ENCODE results near the gene REXO1. TPM values are rescaled to one million over a fixed set of nuclear protein-coding genes. Genes with fewer than 3 reads are reported as not detected.
"Not testable (repeated sequence)": the region's sequence is repeated elsewhere in the genome, so short reads cannot be mapped to it uniquely, and the experiment has no call there.

The REXO1 gene
- total RNA-seq, 1 experiment from 2014 or later, result 8.1 TPM

GRCh38 chr19:1875646-1876495, 27.6 kb upstream of the REXO1 start:
- DNase-seq (ENCODE audit: low read depth), result peak; percentile 97

GRCh38 chr19:1875265-1875645, 27.0 kb upstream of the REXO1 start:
- DNase-seq (ENCODE audit: low read depth), result not testable (repeated sequence)

GRCh38 chr19:1874554-1875185, 26.4 kb upstream of the REXO1 start:
- DNase-seq (ENCODE audit: low read depth), result no peak

- no peak for DNase-seq (ENCODE audit: low read depth)
Observed at GRCh38 chr19:1873524-1874473, 25.5 kb upstream of the REXO1 start.

GRCh38 chr19:1872807-1873523, 24.7 kb upstream of the REXO1 start:
- no peak for DNase-seq (ENCODE audit: low read depth)

GRCh38 chr19:1871630-1872029, 23.3 kb upstream of the REXO1 start:
- DNase-seq (ENCODE audit: low read depth), result no peak

- no peak for DNase-seq (ENCODE audit: low read depth)
Observed at GRCh38 chr19:1871140-1871597, 22.9 kb upstream of the REXO1 start.

- DNase-seq (ENCODE audit: low read depth), result no peak
Observed at GRCh38 chr19:1868971-1869370, 20.7 kb upstream of the REXO1 start.

GRCh38 chr19:1867349-1867724, 19.1 kb upstream of the REXO1 start:
- DNase-seq (ENCODE audit: low read depth), result no peak

GRCh38 chr19:1866693-1867348, 18.5 kb upstream of the REXO1 start:
- no peak for DNase-seq (ENCODE audit: low read depth)

- DNase-seq (ENCODE audit: low read depth), result no peak
Observed at GRCh38 chr19:1865172-1866010, 17.1 kb upstream of the REXO1 start.

GRCh38 chr19:1864480-1865171, 16.3 kb upstream of the REXO1 start:
- DNase-seq (ENCODE audit: low read depth), result peak; percentile 81

- DNase-seq (ENCODE audit: low read depth), result peak; percentile 98
Observed at GRCh38 chr19:1863638-1864479, 15.6 kb upstream of the REXO1 start.

GRCh38 chr19:1863328-1863637, 15.0 kb upstream of the REXO1 start, which contains the start of gene KLF16:
Gene KLF16 (minus strand): TSS chr19:1863579. CDS start chr19:1863497, 82 bp downstream.
- DNase-seq (ENCODE audit: low read depth), result no peak

- peak; percentile 61 for DNase-seq (ENCODE audit: low read depth)
Observed at GRCh38 chr19:1862424-1863327, 14.4 kb upstream of the REXO1 start.

GRCh38 chr19:1862068-1862423, 13.8 kb upstream of the REXO1 start:
- DNase-seq (ENCODE audit: low read depth), result no peak

GRCh38 chr19:1861599-1862031, 13.3 kb upstream of the REXO1 start:
- DNase-seq (ENCODE audit: low read depth), result no peak

Data from Daoy (cell line).